ENCODE measurements around the gene RHOU.

RHOU gene

GRCh38 chr1:228786361-228787129 is 51.3 kb downstream of the RHOU start:
- DNase-seq: no peak

- DNase-seq: no peak
Measured at GRCh38 chr1:228791791-228792190, 56.5 kb downstream of the RHOU start.

GRCh38 chr1:228792601-228793000 is 57.3 kb downstream of the RHOU start:
- no peak for DNase-seq

- no peak for DNase-seq
Measured at GRCh38 chr1:228793032-228793431, 57.8 kb downstream of the RHOU start.

GRCh38 chr1:228794173-228794572 is 58.9 kb downstream of the RHOU start:
- DNase-seq: no peak

GRCh38 chr1:228794810-228795209 is 59.5 kb downstream of the RHOU start:
- no peak for DNase-seq

GRCh38 chr1:228795596-228795995 is 60.3 kb downstream of the RHOU start:
- DNase-seq: no peak
